Brain microvascular endothelial cell (primary cell): ENCODE measurements around the gene NEK7.

Source experiments
- DNase-seq: peaks from one replicate; pipeline ENCODE4 v3.0.0-alpha.2; 2020
- H3K27ac ChIP-seq: fragments of 250-450 bp; sonication (Bioruptor Pico); 2 replicates; pipeline ENCODE4 v1.5.1; 2020; ENCODE audit warnings: mild to moderate bottlenecking, moderate library complexity
- H3K27me3 ChIP-seq: fragments of 250-450 bp; sonication (Bioruptor Pico); replicated peaks from 2 replicates; pipeline ENCODE4 v1.5.1; 2020; ENCODE audit warnings: mild to moderate bottlenecking
- H3K36me3 ChIP-seq: fragments of 250-450 bp; sonication (Bioruptor Pico); replicated peaks from 2 replicates; pipeline ENCODE4 v1.5.1; 2020; ENCODE audit warnings: mild to moderate bottlenecking
- H3K4me3 ChIP-seq: 2 replicates; pipeline ENCODE4 v1.5.1; 2011; ENCODE audit warnings: low read depth, mild to moderate bottlenecking, control low read depth, low read length, moderate library complexity
- in situ Hi-C: cut with HindIII; loops from 2 replicates; pipeline ENCODE4 v1.10.0; 2017; ENCODE audit warnings: low sequenced_read_pairs, low pct_ligation_motif_present
- TF ChIP-seq, protein P1 (sequence below): IDR thresholded peaks from 2 replicates; pipeline ENCODE4 v1.5.1; 2011; ENCODE audit warnings: low read depth, mild to moderate bottlenecking, moderate library complexity, low read length, control low read depth, inconsistent platforms; ENCODE audit errors: missing control alignments

The NEK7 gene

DNA sequence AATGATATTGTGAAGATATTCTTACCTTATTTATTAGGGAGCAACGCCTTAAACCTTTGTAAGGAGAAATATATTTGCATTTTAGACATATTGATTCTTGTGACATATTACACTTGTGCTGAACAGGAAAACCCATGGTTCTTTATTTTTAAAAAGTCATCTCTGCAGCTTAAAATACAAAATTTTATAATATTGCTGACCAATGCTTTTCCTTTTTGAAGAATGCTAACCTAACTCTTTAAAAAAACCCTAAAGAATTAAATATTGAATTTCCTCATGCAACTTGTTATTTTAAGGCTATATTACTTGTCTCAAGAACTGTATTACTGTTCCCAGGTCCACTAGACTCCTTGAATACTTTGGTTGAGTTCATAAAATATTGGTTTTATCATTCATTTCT is 99.0 kb downstream of the NEK7 start:
- H3K27me3 ChIP-seq: no peaks in the 10 kb centered on the region
- no peak for DNase-seq
- no peak overlapping the region for H3K4me3 ChIP-seq
- no peak overlapping the region for H3K27ac ChIP-seq
- peaks cover 2% of the 10 kb centered on the region for H3K36me3 ChIP-seq
- in situ Hi-C loops: no loop called here
- TF ChIP-seq, protein P1, sequence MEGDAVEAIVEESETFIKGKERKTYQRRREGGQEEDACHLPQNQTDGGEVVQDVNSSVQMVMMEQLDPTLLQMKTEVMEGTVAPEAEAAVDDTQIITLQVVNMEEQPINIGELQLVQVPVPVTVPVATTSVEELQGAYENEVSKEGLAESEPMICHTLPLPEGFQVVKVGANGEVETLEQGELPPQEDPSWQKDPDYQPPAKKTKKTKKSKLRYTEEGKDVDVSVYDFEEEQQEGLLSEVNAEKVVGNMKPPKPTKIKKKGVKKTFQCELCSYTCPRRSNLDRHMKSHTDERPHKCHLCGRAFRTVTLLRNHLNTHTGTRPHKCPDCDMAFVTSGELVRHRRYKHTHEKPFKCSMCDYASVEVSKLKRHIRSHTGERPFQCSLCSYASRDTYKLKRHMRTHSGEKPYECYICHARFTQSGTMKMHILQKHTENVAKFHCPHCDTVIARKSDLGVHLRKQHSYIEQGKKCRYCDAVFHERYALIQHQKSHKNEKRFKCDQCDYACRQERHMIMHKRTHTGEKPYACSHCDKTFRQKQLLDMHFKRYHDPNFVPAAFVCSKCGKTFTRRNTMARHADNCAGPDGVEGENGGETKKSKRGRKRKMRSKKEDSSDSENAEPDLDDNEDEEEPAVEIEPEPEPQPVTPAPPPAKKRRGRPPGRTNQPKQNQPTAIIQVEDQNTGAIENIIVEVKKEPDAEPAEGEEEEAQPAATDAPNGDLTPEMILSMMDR: no peak

- Histone ChIP-seq H3K27ac (peak overlapping the region; percentile 64), H3K36me3 (peaks cover 2% of the 10 kb centered on the region), H3K27me3 (no peaks in the 10 kb centered on the region), H3K4me3 (no peak overlapping the region)
- TF ChIP-seq, protein P1: no peak
- in situ Hi-C loops: no loop called here
- no peak for DNase-seq
These were observed 101.7 kb downstream of the NEK7 start for GRCh38 chr1:198258491-198258890.

DNA sequence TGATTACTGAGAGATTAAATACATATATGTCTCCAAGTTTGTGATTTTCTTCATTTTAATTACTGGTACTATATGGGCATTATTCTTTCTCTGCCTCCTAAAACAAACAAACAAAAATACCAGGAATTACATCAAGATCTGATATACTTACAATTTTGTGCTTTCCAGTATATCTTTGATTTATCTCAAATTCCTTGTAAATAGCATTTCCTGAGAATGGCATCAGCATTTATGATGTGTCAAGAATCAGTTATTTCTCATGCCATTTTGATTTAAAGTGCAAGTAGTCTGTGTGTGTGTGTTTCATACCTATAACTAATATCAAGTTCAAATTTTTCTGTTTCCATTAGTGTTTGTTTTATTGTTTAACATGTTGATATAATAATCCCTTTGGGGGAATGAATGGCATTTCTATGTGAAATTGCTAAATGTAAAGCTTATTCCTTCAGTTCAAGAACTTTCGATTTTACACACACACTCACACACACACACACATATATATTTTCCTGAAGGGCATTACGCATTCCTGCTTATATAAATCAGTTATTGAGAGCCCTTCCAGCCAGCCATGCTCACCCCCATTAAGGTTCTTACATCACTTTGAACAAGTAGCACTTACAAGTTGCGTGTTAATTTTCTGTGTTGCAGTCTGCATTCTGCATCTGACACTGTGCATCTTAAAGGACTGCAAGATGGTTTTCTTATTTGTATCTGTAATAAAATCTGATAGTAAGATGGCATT is 102.7 kb downstream of the NEK7 start:
- in situ Hi-C loops: no loop called here
- Histone ChIP-seq H3K27ac (peak overlapping the region; percentile 64), H3K4me3 (no peak overlapping the region), H3K27me3 (no peaks in the 10 kb centered on the region), H3K36me3 (peaks cover 2% of the 10 kb centered on the region)
- no peak for DNase-seq
- TF ChIP-seq, protein P1: no peak

DNA sequence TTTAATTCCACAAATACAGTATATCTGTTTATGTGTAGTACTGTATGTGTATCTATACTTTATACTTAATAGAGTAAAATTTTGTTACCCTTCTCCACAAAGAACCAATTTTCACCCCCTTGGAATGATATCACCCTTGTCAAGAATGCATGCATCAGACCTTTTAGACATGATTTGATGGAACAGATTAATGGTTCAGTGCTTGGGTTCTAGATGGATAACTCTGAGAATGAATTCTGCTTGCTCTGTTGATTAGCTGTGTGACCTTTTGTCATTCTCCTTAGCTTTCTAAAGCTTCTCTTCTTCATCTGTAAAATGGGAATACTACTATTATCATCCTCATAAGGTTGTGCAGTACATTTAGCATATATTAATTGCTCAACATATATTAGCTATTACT is 105.1 kb downstream of the NEK7 start:
- in situ Hi-C loops: no loop called here
- Histone ChIP-seq H3K27ac (no peak overlapping the region), H3K36me3 (peaks cover 3% of the 10 kb centered on the region), H3K4me3 (no peak overlapping the region), H3K27me3 (no peaks in the 10 kb centered on the region)
- no peak for DNase-seq
- TF ChIP-seq, protein P1: no peak

- Histone ChIP-seq H3K36me3 (peaks cover 3% of the 10 kb centered on the region), H3K27me3 (no peaks in the 10 kb centered on the region), H3K27ac (no peak overlapping the region), H3K4me3 (no peak overlapping the region)
- in situ Hi-C loops: no loop called here
- TF ChIP-seq, protein P1: no peak
- DNase-seq: no peak
These were observed 106.4 kb downstream of the NEK7 start for GRCh38 chr1:198263186-198263585.

DNA sequence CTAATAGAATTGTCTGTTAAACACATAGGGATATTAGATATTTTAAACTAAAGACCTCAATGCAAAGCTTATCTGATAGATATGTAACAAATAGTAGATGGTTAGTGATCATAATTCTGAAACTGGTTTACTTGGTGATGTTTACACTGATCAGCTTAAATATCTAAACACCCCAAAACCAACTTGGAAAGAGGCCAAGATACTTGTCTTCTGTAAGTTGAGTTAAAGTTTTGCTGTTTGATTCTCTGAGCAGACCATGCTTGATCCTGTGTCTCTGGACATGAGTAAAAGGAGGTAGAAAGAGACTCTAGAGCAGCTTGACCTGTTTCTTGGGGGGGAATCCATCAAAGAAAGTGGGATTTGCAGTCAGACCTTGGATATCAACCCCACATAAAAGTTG is 107.5 kb downstream of the NEK7 start:
- Histone ChIP-seq H3K27me3 (no peaks in the 10 kb centered on the region), H3K27ac (peak overlapping the region; percentile 70), H3K4me3 (no peak overlapping the region), H3K36me3 (peaks cover 3% of the 10 kb centered on the region)
- no peak for DNase-seq
- in situ Hi-C loops: no loop called here
- TF ChIP-seq, protein P1: no peak
